HepG2 (cell line): ENCODE results near the gene NME4. TPM values are rescaled to one million over a fixed set of nuclear protein-coding genes. Genes with fewer than 3 reads are reported as not detected.

Experiments
- ATAC-seq: fragments of 200-7000 bp; cut with Tn5 transposase; 3 replicates; pipeline ENCODE4 v1.9.1; 2020; ENCODE audit warnings: mild to moderate bottlenecking, moderate library complexity
- BruUV-seq: library from RNA; stranded (reverse); fragments of 400-500 nt; replicated peaks from 2 replicates; lab custom pipeline; 2021; lab: Mats Ljungman, UMichigan
- CTCF ChIA-PET: fragments of 300-600 bp; formaldehyde crosslinking; extraction: SDS; loops from one replicate; lab custom pipeline; 2021; ENCODE audit warnings: low total read pairs, inconsistent platforms, low intra/inter-chr PET ratio; lab: Yijun Ruan, JAX
- POLR2A ChIA-PET: fragments of 350-600 bp; sonication (Branson Sonifier 250); formaldehyde crosslinking; loops from one replicate; lab custom pipeline; 2020; ENCODE audit warnings: antibody characterized with exemption, inconsistent platforms; lab: Yijun Ruan, JAX
- DNase-seq: peaks from one replicate; pipeline ENCODE4 v3.0.0-alpha.2; 2015; ENCODE audit warnings: low spot score
- FAIRE-seq: peaks from 3 replicates; lab custom pipeline; 2011; peaks lifted over from hg19 to GRCh38; lab: Jason Lieb, UNC
- H2AFZ ChIP-seq: one replicate; pipeline ENCODE4 v1.6.1; 2011; ENCODE audit warnings: low read length, inconsistent platforms
- H3K27ac ChIP-seq: fragments of 300-600 bp; 3 replicates; pipeline ENCODE4 v1.8.0; 2011; ENCODE audit warnings: mixed run types, mild to moderate bottlenecking, mixed read lengths, low read length, inconsistent platforms; ENCODE audit not compliant: insufficient read depth; ENCODE audit errors: extremely low read length
- H3K27me3 ChIP-seq, 2 experiments: fragments of 200-600 bp in 1 of 2; 2 replicates in 1 of 2; 3 replicates in 1 of 2; pipeline versions ENCODE4 v1.6.0 to v1.8.0; 2011; ENCODE audit warnings: low read length in 2 of 2, mild to moderate bottlenecking in 2 of 2, moderate library complexity in 2 of 2, inconsistent platforms in 1 of 2; ENCODE audit not compliant: insufficient read depth in 2 of 2, control insufficient read depth in 1 of 2
- H3K36me3 ChIP-seq, 2 experiments: fragments of 200-600 bp in 1 of 2; replicated peaks in 1 of 2; 2 replicates in 1 of 2; 3 replicates in 1 of 2; pipeline versions ENCODE4 v1.5.1 to v1.8.0; 2011; ENCODE audit warnings: low read length in 2 of 2, inconsistent platforms in 1 of 2; ENCODE audit not compliant: insufficient read depth in 2 of 2, control insufficient read depth in 1 of 2
- H3K4me1 ChIP-seq: 2 replicates; pipeline ENCODE4 v1.5.1; 2012; ENCODE audit warnings: low read length, inconsistent platforms; ENCODE audit not compliant: insufficient read depth
- H3K4me2 ChIP-seq: 2 replicates; pipeline ENCODE4 v1.6.0; 2011; ENCODE audit warnings: low read depth, low read length, inconsistent platforms
- H3K4me3 ChIP-seq, 3 experiments: fragments of 200-600 bp in 1 of 3; sonication (generic), shearing (Covaris generic) in 1 of 3; replicated peaks in 1 of 3; 2 replicates each; pipeline ENCODE4 v1.5.1; 2011 to 2016; ENCODE audit warnings: low read length in 3 of 3, inconsistent platforms in 2 of 3, low read depth in 2 of 3, mild to moderate bottlenecking in 2 of 3, control low read depth in 1 of 3, mixed read lengths in 1 of 3; ENCODE audit not compliant: insufficient read depth in 1 of 3
- H3K79me2 ChIP-seq: one replicate; pipeline ENCODE4 v1.6.1; 2011; ENCODE audit warnings: low read length, inconsistent platforms; ENCODE audit not compliant: insufficient read depth
- H3K9ac ChIP-seq: 2 replicates; pipeline ENCODE4 v1.6.0; 2011; ENCODE audit warnings: mild to moderate bottlenecking, low read depth, low read length, inconsistent platforms; ENCODE audit not compliant: insufficient read depth
- H3K9me3 ChIP-seq: 2 replicates; pipeline ENCODE4 v1.5.1; 2012; ENCODE audit warnings: mild to moderate bottlenecking, low read length
- H4K20me1 ChIP-seq: 2 replicates; pipeline ENCODE4 v1.6.0; 2011; ENCODE audit warnings: inconsistent platforms, mild to moderate bottlenecking, low read length, moderate library complexity; ENCODE audit not compliant: insufficient read depth
- ARHGAP35 ChIP-seq: sonication (generic); formaldehyde crosslinking; IDR thresholded peaks from 2 replicates; pipeline ENCODE4 v1.9.0; 2022; ENCODE audit warnings: mild to moderate bottlenecking, inconsistent platforms, moderate library complexity, missing genetic modification reagents, borderline replicate concordance
- EEA1 ChIP-seq: sonication (generic); formaldehyde crosslinking; IDR thresholded peaks from 2 replicates; pipeline ENCODE4 v1.5.1; 2020; ENCODE audit warnings: mild to moderate bottlenecking, missing genetic modification reagents, borderline replicate concordance
- MXD4 ChIP-seq: IDR thresholded peaks from 2 replicates; pipeline ENCODE4 v1.6.1; 2016; ENCODE audit warnings: mild to moderate bottlenecking, missing biosample characterization, missing genetic modification reagents
- REXO4 ChIP-seq: sonication (generic); formaldehyde crosslinking; IDR thresholded peaks from 2 replicates; pipeline ENCODE4 v1.8.0; 2022; ENCODE audit warnings: missing genetic modification reagents, mild to moderate bottlenecking, borderline replicate concordance
- RFX3 ChIP-seq: IDR thresholded peaks from 2 replicates; pipeline ENCODE4 v1.6.1; 2016; ENCODE audit warnings: missing biosample characterization, missing genetic modification reagents
- TCF12 ChIP-seq, 2 experiments: fragments of 450-650 bp in 1 of 2; sonication (generic) in 1 of 2; formaldehyde crosslinking in 1 of 2; IDR thresholded peaks; 2 replicates each; pipeline versions ENCODE4 v1.6.1 to v1.8.0; 2017 to 2022; ENCODE audit warnings: antibody characterized with exemption in 1 of 2, mild to moderate bottlenecking in 1 of 2, missing genetic modification reagents in 1 of 2, moderate library complexity in 1 of 2
- ZNF563 ChIP-seq: sonication (generic); formaldehyde crosslinking; IDR thresholded peaks from 2 replicates; pipeline ENCODE4 v1.8.0; 2022; ENCODE audit warnings: mild to moderate bottlenecking, moderate library complexity, missing genetic modification reagents
- ZNF709 ChIP-seq: sonication (generic); formaldehyde crosslinking; IDR thresholded peaks from 2 replicates; pipeline ENCODE4 v1.5.0; 2020; ENCODE audit warnings: mild to moderate bottlenecking, missing genetic modification reagents
- ZNF800 ChIP-seq: sonication (generic); formaldehyde crosslinking; IDR thresholded peaks from 2 replicates; pipeline ENCODE4 v1.4.0; 2020; ENCODE audit warnings: missing genetic modification reagents
- ZSCAN29 ChIP-seq: sonication (generic); formaldehyde crosslinking; conservative IDR thresholded peaks from 2 replicates; pipeline ENCODE4 v1.4.0; 2020; ENCODE audit warnings: mild to moderate bottlenecking, missing genetic modification reagents
- WGBS: methylation state at CpG from one replicate; pipeline ENCODE4 v1.1.6; 2017; ENCODE audit warnings: low lambda C conversion rate; 5-methylcytosine and 5-hydroxymethylcytosine counted together
- in situ Hi-C: cut with HindIII; loops from 2 replicates; pipeline ENCODE4 v1.10.0; 2017; ENCODE audit warnings: low pct_unique_long_range_greater_than_20kb; ENCODE audit not compliant: extremely low pct_ligation_motif_present
- intact Hi-C: fragments of 100-400 bp; cut with micrococcal nuclease; formaldehyde crosslinking; loops from one replicate; pipeline ENCODE4 v1.10.0; 2022; ENCODE audit not compliant: unreplicated experiment
- polyA plus RNA-seq, 8 experiments: library from polyadenylated mRNA; depleted of rRNA in 3 of 8; stranded (reverse) in 7 of 8; unstranded in 1 of 8; fragments of >200 nt; fragmentation: Illumina TruSeq in 4 of 8; extraction: Trizol in 4 of 8; gene quantifications; 2 replicates each; pipeline versions ENCODE4 v1.2.1 to v1.2.3, GENCODE V29; 2011 to 2016; ENCODE audit warnings: low read depth in 4 of 8, missing spikeins in 1 of 8, mixed read lengths in 1 of 8; ENCODE audit not compliant: insufficient read depth in 1 of 8
- total RNA-seq, 5 experiments: library from RNA; depleted of rRNA; stranded (reverse); fragments of >200 nt; fragmentation: Illumina TruSeq; extraction: Trizol; gene quantifications; 2 replicates each; pipeline ENCODE4 v1.2.3, GENCODE V29; 2016; ENCODE audit warnings: low read depth in 1 of 5
- TF ChIP-seq, protein P1 (sequence below): IDR thresholded peaks from 2 replicates; pipeline ENCODE4 v1.6.1; 2016
- TF ChIP-seq, protein P2 (sequence below): sonication (generic); formaldehyde crosslinking; IDR thresholded peaks from 2 replicates; pipeline ENCODE4 v1.4.0; 2020; ENCODE audit warnings: missing genetic modification reagents, borderline replicate concordance

Gene NME4
- total and polyA plus RNA-seq, 2 of the 13 experiments (the other 11 are each of a cell fraction or from before 2014, with no cell fraction given): 121 to 263 TPM

GRCh38 chr16:441447-441846, 44.4 kb downstream of the NME4 start:
- no peak overlapping the region for H3K4me2 ChIP-seq
- CTCF ChIA-PET: no interaction called here
- H3K4me3 ChIP-seq: no peak overlapping the region
- 0 out of 2 replicates have a peak, but pooled peaks cover 5% of the 10 kb centered on the region for H4K20me1 ChIP-seq
- POLR2A ChIA-PET: no interaction called here
- no peaks in the 10 kb centered on the region for H3K9me3 ChIP-seq
- no peak for ATAC-seq
- intact Hi-C loops (no loop called here), in situ Hi-C loops (no loop called here)
- H3K36me3 ChIP-seq: peaks cover 2 to 29% of the 10 kb centered on the region in 2 experiments; a peak in 3 of 5 replicates
- no peaks in the 10 kb centered on the region for H3K27me3 ChIP-seq
- BruUV-seq: no TSS peak
- FAIRE-seq: no peak
- H2AFZ ChIP-seq: no peak overlapping the region
- no peak for TF ChIP-seq REXO4 (CRISPR knock-in tag)
- no peak for TF ChIP-seq ARHGAP35 (CRISPR knock-in tag)
- TF ChIP-seq EEA1 (CRISPR knock-in tag): no peak
- TF ChIP-seq MXD4 (CRISPR knock-in tag): no peak
- TF ChIP-seq ZNF709 (CRISPR knock-in tag): no peak
- 99% methylated on average over 6 of the region's 6 CpGs for WGBS
- no peak overlapping the region for H3K9ac ChIP-seq
- H3K79me2 ChIP-seq: peaks cover 52% of the 10 kb centered on the region
- DNase-seq: no peak
- no peak overlapping the region for H3K27ac ChIP-seq
- H3K4me1 ChIP-seq: no peaks in the 10 kb centered on the region

- DNase-seq (no peak), FAIRE-seq (no peak), ATAC-seq (no peak)
- CTCF ChIA-PET: no interaction called here
- WGBS: 98% methylated on average over 6 of the region's 6 CpGs
- no peaks in the 10 kb centered on the region for H3K4me1 ChIP-seq
- peaks cover 51% of the 10 kb centered on the region for H3K79me2 ChIP-seq
- H3K4me2 ChIP-seq: no peak overlapping the region
- no peaks in the 10 kb centered on the region for H3K27me3 ChIP-seq
- H2AFZ ChIP-seq: no peak overlapping the region
- BruUV-seq: no TSS peak
- no peak overlapping the region for H3K4me3 ChIP-seq
- in situ Hi-C loops (no loop called here), intact Hi-C loops (no loop called here)
- no peak overlapping the region for H3K9ac ChIP-seq
- 0 out of 2 replicates have a peak, but pooled peaks cover 5% of the 10 kb centered on the region for H4K20me1 ChIP-seq
- POLR2A ChIA-PET: no interaction called here
- peaks cover 2 to 29% of the 10 kb centered on the region in 2 experiments; a peak in 3 of 5 replicates for H3K36me3 ChIP-seq
- H3K9me3 ChIP-seq: no peaks in the 10 kb centered on the region
- no peak overlapping the region for H3K27ac ChIP-seq
- TF ChIP-seq RFX3 (CRISPR knock-in tag) (no peak), TCF12 (IDR thresholded peaks at IDR 0.05) (no peak), TCF12 (CRISPR knock-in tag; IDR thresholded peaks at IDR 0.05) (no peak), ZNF800 (CRISPR knock-in tag) (no peak), ZNF563 (CRISPR knock-in tag) (no peak), ZSCAN29 (no peak)
- TF ChIP-seq, protein P1, sequence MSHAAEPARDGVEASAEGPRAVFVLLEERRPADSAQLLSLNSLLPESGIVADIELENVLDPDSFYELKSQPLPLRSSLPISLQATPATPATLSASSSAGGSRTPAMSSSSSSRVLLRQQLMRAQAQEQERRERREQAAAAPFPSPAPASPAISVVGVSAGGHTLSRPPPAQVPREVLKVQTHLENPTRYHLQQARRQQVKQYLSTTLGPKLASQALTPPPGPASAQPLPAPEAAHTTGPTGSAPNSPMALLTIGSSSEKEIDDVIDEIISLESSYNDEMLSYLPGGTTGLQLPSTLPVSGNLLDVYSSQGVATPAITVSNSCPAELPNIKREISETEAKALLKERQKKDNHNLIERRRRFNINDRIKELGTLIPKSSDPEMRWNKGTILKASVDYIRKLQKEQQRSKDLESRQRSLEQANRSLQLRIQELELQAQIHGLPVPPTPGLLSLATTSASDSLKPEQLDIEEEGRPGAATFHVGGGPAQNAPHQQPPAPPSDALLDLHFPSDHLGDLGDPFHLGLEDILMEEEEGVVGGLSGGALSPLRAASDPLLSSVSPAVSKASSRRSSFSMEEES (CRISPR knock-in tag): no peak
- TF ChIP-seq, protein P2, sequence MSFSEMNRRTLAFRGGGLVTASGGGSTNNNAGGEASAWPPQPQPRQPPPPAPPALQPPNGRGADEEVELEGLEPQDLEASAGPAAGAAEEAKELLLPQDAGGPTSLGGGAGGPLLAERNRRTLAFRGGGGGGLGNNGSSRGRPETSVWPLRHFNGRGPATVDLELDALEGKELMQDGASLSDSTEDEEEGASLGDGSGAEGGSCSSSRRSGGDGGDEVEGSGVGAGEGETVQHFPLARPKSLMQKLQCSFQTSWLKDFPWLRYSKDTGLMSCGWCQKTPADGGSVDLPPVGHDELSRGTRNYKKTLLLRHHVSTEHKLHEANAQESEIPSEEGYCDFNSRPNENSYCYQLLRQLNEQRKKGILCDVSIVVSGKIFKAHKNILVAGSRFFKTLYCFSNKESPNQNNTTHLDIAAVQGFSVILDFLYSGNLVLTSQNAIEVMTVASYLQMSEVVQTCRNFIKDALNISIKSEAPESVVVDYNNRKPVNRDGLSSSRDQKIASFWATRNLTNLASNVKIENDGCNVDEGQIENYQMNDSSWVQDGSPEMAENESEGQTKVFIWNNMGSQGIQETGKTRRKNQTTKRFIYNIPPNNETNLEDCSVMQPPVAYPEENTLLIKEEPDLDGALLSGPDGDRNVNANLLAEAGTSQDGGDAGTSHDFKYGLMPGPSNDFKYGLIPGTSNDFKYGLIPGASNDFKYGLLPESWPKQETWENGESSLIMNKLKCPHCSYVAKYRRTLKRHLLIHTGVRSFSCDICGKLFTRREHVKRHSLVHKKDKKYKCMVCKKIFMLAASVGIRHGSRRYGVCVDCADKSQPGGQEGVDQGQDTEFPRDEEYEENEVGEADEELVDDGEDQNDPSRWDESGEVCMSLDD (CRISPR knock-in tag): no peak
Measured at GRCh38 chr16:442976-443375, 46.0 kb downstream of the NME4 start.
